NCI-H1092 (cell line): ENCODE measurements around the gene MAST4.

ENCODE experiments used
- DNase-seq: peaks from one replicate; lab custom pipeline; 2025; lab: John Stamatoyannopoulos, UW

Gene MAST4

DNA sequence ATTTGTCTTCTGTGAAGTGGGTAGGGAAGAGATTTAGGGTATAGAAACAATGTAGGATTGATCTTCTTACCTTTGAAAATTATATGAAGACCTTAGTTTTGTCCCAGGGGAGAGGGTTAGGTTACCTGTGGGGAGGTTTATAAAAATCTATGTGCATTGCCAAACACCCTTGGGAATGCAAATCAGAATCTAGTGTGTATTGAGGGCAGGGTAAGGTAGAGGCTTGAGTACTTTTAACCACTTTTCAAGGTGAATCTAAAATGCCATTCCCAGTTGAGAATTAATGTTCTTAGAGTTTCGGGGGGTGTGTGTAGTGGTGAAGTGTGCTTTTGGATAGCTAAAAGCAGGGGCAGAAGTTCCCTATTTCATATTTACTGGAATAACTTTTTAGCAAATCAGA is 312.0 kb downstream of the MAST4 start:
- DNase-seq, result no peak

DNA sequence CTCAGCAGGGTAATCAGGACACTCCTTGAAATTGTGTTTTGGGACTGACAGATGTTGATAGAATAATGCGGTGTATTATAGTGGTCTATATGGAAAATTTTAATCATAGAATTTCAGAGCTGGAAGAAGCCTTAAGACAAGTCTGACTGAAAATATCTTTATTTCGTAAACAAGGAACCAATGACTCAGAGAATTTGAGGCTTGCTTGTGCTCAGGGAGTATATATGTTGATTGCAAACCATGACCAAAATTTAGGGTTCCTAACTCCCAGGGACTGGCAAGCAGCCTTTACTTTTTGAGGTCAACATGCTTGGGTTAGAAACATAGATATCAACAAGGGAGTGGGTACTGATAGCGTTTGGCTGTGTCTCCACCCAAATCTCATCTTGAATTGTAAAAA is 313.2 kb downstream of the MAST4 start:
- no peak for DNase-seq

DNA sequence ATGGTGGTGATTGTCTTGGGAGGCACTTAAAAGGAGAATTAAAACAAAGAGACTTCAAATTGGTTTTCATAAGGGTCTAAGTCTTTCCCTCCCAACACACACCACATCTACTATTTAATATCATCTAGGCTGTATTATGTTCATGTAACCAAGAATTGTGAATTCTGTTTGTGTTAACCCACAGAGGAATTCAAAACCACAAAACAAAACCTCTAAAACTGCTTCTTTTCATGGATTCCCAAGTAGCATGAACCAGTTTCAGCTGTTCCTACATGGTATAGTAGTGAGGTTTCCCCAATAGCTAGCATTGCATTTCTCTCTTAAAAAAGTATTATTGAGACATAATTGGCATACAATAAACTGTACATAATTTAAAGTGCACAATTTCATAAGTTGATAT is 316.6 kb downstream of the MAST4 start:
- no peak for DNase-seq

DNA sequence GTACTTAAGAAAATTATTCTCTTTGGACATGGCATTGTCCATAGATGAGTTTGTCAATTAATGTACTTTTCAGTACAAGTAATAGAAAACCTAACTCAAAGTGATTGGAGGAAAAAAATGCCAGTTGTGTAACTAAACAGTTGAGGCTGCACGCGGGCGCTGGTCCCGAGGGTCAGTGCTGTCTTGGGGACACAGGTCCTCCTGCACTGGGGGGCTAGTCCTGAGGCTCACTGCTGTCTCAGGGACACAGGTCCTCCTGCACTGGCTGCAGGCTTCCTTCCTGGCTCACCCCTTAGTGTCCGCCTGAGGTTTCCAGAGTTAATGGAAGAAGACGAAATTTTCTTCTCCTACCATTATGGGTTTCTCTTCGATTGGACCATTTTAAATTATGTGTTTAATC is 319.3 kb downstream of the MAST4 start:
- DNase-seq, result no peak

DNA sequence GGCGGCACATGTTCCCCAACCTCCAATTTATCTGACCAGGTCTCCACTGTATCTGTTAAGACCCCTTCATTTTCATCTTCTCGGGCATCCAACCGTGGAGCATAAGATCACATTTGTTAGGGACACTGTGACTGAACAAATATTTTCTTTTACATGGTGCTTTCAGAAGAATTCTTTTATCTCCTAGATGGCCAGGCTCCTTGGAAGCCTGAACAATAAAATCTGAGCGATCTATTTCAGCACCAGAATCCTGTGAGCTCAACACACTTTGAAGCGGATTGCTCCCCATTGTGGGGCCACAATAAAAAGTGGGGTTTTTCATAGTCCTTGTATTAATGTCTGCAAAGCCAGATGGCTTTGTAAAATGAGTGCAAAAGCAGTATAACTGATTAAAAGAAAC is 326.7 kb downstream of the MAST4 start:
- DNase-seq, result no peak

DNA sequence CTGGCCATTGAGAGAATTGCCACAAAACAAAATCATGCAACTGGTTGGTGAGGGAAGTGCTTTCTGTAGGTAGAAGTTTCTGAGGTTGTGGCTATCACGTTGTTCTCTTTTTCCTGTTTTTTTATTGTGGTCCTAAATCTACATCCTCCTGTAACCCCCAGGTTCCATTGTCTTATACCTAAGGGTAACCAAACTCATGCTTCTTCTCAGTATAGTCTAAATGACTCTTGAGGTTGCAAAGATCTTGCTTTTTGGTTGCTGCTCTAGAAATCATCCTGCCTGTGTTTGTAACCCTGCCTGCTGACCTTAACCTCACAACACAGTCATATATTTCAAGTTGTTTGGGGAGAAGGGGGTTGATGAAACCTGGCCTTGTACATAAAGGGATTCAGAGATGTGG is 327.3 kb downstream of the MAST4 start:
- DNase-seq, result no peak

DNA sequence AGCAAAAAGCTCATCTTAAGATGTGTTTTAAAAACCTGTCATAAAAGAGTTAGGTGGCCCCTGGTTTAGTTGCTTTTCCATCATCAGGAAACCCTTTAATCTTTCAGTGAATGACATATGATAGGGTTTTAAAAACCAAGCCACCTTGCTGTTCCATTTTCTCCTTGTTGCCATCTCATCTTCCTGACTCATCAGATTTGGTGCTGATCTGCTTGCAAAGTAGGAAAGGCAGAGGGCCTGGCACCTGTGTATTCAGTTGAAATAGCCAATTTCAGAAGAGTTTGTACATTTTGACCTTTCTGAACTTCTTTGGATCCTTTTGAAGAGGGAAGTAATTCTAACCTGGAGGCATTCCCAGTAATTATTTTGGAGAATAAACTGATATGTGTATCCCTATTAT is 327.7 kb downstream of the MAST4 start:
- no peak for DNase-seq

DNA sequence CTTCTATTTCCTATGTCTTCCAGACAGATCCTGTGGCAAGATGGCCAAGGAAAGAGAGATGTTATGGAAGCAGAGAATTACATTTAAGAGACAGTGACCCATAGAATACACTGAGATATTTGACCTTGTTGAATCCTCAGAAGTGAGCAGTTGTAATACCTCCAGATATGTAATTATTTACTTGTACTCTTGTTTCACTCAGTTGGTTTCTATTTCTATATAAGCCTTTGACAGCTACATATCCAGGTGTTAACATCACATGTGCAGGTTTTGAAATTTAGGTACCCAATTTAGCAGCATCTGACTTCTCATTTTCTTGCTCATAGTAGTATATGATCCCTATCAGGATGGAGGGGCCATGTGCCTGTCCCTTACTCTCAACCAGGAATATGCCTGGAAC is 330.9 kb downstream of the MAST4 start:
- DNase-seq, result no peak

DNA sequence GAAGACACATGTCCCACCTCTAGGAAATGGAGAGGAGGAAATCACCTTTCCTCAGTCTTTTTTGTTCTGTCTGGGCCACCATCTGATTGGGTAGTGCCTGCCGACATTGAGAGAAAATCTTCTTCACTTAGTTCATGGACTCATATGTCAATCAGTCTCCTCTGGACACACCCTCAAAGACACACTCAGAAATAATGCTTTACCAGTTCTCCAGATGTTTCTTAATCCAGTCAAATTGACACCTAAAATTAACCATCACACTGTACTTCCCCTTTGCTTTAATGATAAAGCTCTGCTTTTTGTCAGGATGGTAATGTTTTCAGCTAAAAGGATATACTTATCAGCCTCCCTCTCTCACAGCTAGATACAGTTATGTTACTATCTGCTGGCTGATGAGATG is 333.1 kb downstream of the MAST4 start:
- no peak for DNase-seq

DNA sequence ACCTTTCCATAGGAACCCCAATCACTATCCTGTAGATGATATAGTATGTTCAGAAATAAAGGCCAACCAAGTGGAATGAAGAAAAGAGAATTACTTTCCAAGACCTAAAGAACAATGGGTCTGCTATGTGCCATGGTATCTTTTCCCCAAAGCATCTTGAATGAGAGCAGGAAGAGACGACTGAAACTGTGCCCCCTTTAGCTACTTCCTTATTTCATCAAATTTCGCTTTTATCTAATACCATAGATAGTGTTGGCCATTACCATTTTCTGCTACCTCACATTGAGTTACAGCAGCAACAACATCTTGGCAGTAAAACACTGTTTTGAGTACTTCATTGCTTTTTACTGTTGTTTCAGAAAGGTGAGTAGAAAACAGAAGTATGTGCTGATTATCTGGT is 333.8 kb downstream of the MAST4 start:
- no peak for DNase-seq

DNA sequence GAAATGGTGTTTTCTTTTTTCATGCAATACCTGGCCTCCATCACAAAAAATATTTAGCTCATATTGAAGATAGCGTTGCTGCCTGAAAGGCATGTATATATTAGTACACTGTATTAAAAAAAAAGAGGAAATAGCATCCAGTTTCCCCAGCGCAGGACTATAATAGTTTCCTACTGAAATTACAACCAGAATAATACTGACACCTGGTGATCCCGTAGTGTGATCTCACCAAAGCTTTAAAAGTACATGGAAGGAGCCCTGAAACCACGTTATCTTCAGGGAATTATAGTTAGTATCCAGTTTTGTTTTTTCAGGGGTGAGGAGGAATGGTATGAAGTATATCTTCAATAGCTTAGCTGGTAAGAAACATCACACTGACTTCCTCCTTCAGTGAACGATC is 335.5 kb downstream of the MAST4 start:
- DNase-seq, result no peak

DNA sequence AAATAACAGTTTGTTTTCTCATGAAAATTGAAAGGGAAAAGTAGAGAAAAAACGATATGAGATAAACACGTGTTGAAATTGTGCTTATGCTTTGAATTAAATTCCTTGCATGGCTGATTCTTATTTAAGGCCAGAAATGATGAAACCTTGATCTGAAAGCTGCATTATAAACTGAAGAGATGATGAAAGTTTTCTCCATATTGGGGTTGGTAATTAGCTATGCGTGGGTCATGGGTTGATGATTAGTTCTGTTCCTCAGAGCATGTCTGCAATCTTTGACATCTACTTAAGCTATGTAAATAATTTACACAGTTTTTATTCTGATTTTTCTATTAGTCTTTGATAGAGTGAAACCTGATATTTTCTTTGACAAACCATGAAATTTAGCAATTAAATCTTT is 336.3 kb downstream of the MAST4 start:
- no peak for DNase-seq

DNA sequence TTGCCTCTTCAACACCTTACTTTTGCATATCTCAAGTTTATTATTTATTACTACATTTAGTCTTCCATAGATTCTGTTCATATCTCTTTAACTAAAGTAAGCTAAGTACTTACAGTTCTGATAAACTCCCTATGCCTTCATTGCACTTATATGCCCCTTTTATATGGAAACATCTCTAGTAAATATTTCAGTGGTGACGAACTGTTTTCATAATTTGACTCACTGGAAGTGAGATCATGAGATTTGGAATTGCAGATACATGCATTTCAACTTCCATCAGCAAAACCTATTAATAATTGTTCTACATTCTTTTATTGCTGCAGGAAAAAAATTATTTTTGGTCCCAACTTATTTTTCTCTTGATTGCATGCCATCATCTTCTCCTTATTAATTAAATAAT is 336.9 kb downstream of the MAST4 start:
- no peak for DNase-seq

DNA sequence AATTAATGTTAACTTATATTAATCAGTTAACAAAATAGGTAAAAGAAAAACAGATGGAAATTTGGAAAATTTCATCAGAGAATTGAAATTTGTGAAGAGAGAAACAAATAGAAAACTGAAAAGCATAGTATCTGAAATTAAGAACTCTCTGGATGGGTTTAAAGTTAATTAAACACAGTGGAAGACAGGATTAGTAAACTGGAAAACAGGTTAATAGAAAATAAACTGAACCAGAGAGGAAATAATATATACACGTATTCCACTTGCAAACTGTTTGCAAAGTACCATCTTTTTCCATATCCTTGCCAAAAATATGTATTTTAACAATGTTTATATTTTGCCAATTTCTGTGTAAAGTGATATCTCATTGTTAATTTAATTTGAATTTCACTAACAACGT is 342.9 kb downstream of the MAST4 start:
- DNase-seq, result no peak

DNA sequence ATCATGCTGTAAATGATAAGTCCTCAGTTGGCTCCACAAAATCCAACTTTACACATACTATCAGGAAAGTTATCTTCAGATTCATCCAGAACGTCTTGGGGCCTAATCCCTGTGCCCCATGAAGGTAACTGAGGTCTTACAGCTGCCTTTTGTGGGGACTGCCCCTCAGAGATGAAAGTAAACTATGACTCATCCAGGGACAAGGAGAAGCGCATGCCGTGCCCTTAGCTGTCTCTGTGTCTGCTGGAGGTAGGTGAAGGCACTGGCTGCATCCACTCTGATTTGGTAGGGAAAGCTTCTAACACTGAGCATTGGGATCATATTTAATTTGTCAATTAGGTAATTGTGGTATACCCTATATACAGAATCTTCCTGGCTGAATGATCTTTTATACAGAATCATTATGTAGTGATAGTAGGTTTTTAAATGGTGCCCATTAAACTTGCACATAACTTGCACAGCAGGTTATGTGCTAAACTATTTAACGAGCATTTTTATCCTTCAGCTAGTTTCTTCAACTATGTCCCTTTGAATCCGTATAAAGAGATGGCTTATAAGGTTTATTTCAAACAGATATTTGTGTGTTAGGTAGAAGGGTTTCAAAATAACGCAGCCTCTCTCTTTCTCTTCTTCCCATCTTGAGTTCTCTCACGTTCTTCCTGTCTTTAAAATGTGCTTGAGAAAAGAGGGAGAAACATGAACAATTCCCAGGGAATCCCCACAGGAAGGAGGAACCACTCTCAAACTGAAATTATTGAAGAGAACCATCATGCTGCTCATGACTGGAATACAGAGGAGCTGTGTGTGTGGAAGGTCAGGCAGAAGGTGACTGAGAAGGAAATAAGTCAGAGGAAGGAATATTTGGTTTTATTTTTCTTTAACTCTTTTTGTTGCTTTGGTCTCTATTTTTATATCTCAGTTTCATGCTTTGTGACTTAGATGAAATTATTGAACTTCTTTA is 349.5 kb downstream of the MAST4 start:
- DNase-seq, result no peak

DNA sequence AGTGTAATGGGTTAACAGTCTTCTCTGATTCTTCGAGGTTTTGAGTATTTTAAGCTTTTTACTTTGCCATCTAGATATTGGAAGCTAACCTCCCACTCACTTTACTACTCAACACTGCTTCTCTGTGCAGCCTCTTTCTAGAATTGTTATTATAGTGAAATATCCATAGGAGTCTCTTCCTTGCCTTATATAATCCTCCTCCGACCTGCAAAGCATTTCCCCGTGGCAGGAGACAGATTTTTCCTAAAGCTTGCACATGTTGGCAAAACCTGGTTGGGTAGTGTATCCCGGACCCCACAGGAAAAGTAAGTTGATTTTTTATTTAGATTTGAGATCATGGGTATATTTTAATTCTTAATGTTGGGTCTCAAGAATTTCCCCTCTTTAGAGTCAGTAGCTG is 351.3 kb downstream of the MAST4 start:
- no peak for DNase-seq

DNA sequence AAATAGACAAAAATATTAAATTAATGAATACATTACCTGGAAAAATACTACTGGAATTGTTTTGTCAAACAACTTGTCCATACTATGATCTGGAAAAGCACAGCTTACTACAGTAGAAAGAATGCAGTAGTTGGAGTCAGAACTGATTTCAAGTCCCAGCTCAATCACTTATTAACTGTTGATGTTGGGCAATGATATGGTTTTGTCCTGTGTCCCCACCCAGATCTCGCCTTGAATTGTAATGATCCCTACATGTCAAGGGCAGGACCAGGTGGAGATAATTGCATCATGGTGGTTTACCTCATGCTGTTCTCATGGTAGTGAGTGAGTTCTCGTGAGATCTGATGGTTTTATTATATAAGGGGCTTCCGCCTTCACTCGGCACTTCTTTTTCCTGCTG is 352.9 kb downstream of the MAST4 start:
- no peak for DNase-seq

DNA sequence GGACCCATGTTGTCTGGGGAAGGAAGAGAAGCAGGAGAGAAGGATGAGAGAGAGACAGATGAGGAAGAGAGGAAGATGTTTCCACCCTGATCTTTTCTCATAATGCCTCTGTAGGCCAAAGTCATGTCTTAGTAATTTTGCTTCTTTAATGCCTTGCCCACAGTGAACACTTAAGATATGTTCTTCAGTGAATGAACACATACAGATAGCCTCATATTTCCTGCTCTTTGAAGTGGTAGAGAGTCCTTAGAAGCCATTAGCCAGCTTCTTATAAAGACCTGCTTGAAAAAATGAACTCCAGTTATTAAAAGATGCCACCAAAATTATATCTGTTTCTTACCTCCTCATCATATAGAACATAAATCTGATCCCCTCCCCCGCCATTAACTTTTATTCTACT is 356.0 kb downstream of the MAST4 start:
- DNase-seq, result no peak

DNA sequence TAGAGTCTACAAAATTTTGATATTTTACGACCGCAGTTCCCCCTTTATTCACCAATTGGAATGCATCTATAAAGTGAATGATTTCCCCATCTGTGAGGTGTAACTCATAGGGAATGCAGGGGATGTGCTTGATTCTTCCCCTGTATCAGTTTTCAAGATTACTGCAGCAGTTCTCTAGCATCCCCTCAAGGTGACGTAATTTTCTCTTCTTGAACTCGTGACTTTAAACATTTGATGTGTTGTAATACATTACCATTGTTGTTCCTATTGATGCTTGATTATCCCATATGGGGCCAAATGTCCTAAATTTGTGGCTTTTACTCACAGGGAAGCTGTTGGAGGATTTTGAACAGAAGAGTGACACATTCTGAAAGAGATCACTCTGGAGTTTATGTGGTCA is 360.2 kb downstream of the MAST4 start:
- no peak for DNase-seq

DNA sequence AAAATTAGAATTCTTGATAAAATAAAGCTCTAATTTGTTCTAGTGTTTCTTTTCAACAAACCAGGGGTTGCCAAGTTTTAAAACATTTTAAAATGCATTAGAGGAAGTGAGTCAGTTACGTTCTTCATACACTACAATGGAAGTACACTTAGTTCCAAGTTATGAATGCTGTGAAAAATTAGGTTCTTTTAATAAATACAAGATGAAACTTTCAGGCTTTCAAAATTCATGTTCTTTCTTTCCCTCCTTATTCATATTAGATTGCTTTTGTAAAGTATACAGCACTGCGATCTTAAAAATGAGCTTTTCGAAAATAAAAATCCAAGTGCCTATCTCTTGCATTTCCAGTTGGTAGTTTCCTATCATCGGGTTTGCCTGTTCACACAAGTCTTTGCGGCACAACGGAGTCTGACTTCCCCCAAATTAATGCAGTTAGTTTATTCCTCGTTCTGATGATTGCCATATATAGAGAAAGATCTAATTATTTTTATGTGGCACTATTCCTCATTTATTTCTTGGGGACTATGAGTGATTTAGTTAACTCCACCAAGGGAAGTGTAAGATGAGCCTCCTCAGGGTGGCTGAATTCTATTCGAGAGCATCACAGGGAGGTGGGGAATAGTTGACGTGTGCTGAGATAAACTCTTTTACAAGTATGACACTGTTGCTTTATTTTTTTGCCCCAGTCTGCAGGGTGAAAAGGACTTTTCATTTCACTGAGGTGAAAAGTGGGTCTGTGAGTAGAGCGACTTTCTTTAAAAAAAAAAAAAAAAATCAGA is 362.2 kb downstream of the MAST4 start:
- no peak for DNase-seq

DNA sequence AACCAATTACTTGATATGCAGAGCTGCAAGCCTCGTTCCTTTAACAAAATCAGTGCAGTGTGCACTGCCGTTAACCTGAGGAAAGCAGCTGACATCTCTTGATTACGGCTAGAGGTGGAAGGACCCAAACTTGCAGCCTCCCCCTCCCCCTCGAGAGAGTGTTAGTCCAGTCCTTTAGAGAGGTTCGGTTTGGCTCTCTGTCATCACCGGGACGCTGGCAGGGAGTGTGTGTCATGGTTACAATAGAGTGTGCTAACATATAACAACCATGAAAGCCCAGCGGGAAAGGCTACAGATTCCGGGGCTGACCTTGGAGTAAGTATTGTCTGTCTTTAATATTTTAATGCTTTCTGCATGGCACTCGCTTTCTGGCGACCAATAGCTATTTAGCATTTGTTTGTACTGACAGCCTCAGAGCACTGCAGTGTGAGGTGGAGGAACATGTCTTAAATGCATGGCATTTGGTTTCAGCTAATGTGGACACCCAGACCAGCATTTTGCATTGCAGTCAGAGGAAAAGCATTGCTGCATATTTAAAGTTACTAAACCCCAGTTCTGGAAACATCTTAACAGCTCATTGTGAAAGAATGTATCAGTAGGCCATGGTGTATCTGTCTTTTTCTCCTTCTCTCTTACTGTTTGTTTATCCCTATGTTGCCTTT is 362.9 kb downstream of the MAST4 start:
- DNase-seq, result no peak

DNA sequence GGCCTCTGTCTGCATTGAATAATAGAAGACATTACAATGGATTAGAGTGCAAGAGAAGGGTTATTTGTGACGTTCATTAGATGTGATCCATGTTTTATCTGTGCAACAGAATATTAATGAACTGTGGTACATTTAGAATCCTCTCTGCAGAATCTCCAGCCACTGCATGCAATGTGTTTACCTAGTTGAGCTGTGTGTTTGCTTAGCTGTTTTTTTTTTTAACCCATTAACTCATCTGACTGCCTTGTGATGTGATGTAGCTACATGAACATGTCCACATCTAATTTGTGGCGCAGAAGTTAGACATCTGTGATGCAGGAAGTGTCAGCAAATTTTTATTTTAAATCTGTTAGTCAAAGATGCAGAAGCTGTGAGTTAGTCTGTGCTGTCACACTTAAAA is 363.5 kb downstream of the MAST4 start:
- no peak for DNase-seq
